ENCODE measurements around the gene PZP. TPM values are rescaled to one million over a fixed set of nuclear protein-coding genes. Genes with fewer than 3 reads are reported as not detected.

The PZP gene
- total RNA-seq, 1 donor from 2014 or later: 2.2 TPM

DNA sequence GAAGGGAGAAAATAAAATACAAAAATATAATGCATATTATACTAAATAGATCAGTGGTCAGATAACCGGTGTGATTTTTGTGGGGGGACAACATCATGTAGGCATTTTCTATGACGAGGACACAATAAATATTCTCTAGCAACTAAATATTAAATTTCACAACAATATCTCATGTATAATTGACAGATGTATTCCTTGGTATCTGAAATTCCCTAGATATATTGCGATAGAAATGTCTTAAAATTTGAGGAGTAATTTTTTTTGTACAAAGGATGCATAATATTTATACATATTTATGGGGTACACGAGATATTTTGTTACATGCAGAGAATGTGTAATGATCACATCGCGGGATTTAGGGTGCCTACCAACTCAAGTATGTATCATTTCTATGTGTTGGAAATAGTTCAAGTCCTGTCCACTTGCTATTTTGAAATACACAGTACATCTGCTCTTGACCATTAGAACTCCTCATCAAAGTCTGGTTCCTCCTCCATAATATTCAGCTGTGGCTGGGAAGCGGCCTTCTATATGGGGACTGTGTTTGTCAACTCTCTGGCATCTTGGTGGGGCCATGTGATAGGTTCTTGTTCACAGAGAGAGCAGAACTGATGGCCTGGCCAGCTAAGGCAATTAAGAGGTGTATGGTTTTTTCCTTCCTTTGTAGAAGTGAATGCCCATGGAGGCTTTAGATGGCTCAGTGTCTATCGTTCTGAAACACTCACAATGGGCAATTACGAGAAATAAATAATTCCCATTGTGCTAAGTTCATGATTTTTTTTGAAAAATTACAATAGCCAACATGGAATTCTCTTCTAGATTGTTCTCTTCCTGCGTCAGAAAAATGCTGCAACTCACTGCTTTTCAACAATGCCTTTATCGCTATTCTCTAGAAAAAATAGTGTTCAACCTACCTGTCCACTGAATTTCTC is 101.3 kb downstream of the PZP start:
- Mint-ChIP-seq H3K27me3 (ENCODE audit: unreplicated experiment) (no peaks in the 10 kb centered on the region), H3K9me3 (ENCODE audit: unreplicated experiment) (no peaks in the 10 kb centered on the region), H3K4me3 (ENCODE audit: unreplicated experiment) (no peak overlapping the region), H3K27ac (ENCODE audit: unreplicated experiment) (no peak overlapping the region), H3K36me3 (ENCODE audit: low read depth, unreplicated experiment) (no peaks in the 10 kb centered on the region), H3K4me1 (ENCODE audit: unreplicated experiment) (no peaks in the 10 kb centered on the region)
- TF ChIP-seq CTCF (IDR thresholded peaks at IDR 0.05; ENCODE audit: unreplicated experiment): no peak
- DNase-seq (ENCODE audit: low spot score): no peak

GRCh38 chr12:9106067-9106466 is 102.1 kb downstream of the PZP start:
- Mint-ChIP-seq H3K4me3 (ENCODE audit: unreplicated experiment) (no peak overlapping the region), H3K9me3 (ENCODE audit: unreplicated experiment) (no peaks in the 10 kb centered on the region), H3K4me1 (ENCODE audit: unreplicated experiment) (no peaks in the 10 kb centered on the region), H3K27me3 (ENCODE audit: unreplicated experiment) (no peaks in the 10 kb centered on the region), H3K36me3 (ENCODE audit: low read depth, unreplicated experiment) (no peaks in the 10 kb centered on the region), H3K27ac (ENCODE audit: unreplicated experiment) (no peak overlapping the region)
- no peak for DNase-seq (ENCODE audit: low spot score)
- no peak for TF ChIP-seq CTCF (IDR thresholded peaks at IDR 0.05; ENCODE audit: unreplicated experiment)

GRCh38 chr12:9104767-9105423 is 103.3 kb downstream of the PZP start:
- no peak for DNase-seq (ENCODE audit: low spot score)
- Mint-ChIP-seq H3K4me1 (ENCODE audit: unreplicated experiment) (no peaks in the 10 kb centered on the region), H3K9me3 (ENCODE audit: unreplicated experiment) (no peaks in the 10 kb centered on the region), H3K36me3 (ENCODE audit: low read depth, unreplicated experiment) (no peaks in the 10 kb centered on the region), H3K27me3 (ENCODE audit: unreplicated experiment) (peaks cover 2% of the 10 kb centered on the region), H3K27ac (ENCODE audit: unreplicated experiment) (no peak overlapping the region), H3K4me3 (ENCODE audit: unreplicated experiment) (no peak overlapping the region)
- TF ChIP-seq CTCF (IDR thresholded peaks at IDR 0.05; ENCODE audit: unreplicated experiment): no peak

DNA sequence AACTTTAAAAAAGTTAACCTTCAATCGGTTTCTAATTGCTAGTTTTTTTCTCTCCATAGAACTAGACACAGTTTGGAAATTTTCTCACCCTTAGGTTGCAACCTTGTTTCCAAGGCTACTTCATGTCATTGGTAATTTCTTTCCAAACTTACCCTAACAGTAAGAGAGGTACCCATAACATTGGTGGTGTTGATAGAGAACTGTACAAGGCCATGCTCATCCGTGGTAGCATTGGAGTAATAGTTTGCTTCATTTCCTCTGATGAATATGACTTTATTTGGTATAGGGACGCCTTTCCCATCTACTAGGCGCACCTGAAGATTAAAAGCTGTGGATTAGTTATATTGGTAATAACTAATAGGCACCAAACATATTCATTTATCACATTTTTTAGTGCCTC is 104.1 kb downstream of the PZP start:
- H3K4me1 Mint-ChIP-seq (ENCODE audit: unreplicated experiment): no peaks in the 10 kb centered on the region
- no peak overlapping the region for H3K27ac Mint-ChIP-seq (ENCODE audit: unreplicated experiment)
- no peaks in the 10 kb centered on the region for H3K9me3 Mint-ChIP-seq (ENCODE audit: unreplicated experiment)
- no peaks in the 10 kb centered on the region for H3K36me3 Mint-ChIP-seq (ENCODE audit: low read depth, unreplicated experiment)
- no peak for TF ChIP-seq CTCF (IDR thresholded peaks at IDR 0.05; ENCODE audit: unreplicated experiment)
- H3K4me3 Mint-ChIP-seq (ENCODE audit: unreplicated experiment): no peak overlapping the region
- no peak for DNase-seq (ENCODE audit: low spot score)
- H3K27me3 Mint-ChIP-seq (ENCODE audit: unreplicated experiment): peaks cover 2% of the 10 kb centered on the region

Data from endothelial cell (in vitro differentiated cells).